NB4 (cell line): ENCODE measurements around the gene CD36.

ENCODE experiments used
- DNase-seq: peaks from one replicate; pipeline ENCODE4 v3.0.0; 2010; ENCODE audit warnings: low read depth
- H3K4me3 ChIP-seq: one replicate; pipeline ENCODE4 v1.5.1; 2011; ENCODE audit warnings: mild to moderate bottlenecking, low read depth, low read length, moderate library complexity
- MAX ChIP-seq: IDR thresholded peaks from 2 replicates; pipeline ENCODE4 v1.6.1; 2011; ENCODE audit warnings: low read depth, low read length
- MYC ChIP-seq: IDR thresholded peaks from 2 replicates; pipeline ENCODE4 v1.6.1; 2011; ENCODE audit warnings: low read depth, low read length
- POLR2A ChIP-seq: IDR thresholded peaks from 2 replicates; pipeline ENCODE4 v1.6.1; 2011; ENCODE audit warnings: mild to moderate bottlenecking; ENCODE audit not compliant: insufficient read length; ENCODE audit errors: extremely low read depth
- TF ChIP-seq, protein P1 (sequence below): IDR thresholded peaks from one replicate; pipeline ENCODE4 v1.5.1; 2012; ENCODE audit warnings: low read depth, low read length

The CD36 gene

GRCh38 chr7:80725181-80725611, 86.8 kb downstream of the CD36 start:
- no peak for DNase-seq
- H3K4me3 ChIP-seq = no peak overlapping the region
- TF ChIP-seq POLR2A (no peak), MAX (no peak), MYC (no peak)
- TF ChIP-seq, protein P1, sequence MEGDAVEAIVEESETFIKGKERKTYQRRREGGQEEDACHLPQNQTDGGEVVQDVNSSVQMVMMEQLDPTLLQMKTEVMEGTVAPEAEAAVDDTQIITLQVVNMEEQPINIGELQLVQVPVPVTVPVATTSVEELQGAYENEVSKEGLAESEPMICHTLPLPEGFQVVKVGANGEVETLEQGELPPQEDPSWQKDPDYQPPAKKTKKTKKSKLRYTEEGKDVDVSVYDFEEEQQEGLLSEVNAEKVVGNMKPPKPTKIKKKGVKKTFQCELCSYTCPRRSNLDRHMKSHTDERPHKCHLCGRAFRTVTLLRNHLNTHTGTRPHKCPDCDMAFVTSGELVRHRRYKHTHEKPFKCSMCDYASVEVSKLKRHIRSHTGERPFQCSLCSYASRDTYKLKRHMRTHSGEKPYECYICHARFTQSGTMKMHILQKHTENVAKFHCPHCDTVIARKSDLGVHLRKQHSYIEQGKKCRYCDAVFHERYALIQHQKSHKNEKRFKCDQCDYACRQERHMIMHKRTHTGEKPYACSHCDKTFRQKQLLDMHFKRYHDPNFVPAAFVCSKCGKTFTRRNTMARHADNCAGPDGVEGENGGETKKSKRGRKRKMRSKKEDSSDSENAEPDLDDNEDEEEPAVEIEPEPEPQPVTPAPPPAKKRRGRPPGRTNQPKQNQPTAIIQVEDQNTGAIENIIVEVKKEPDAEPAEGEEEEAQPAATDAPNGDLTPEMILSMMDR = no peak
